DMS53 treated with DMSO at 0.1 percent for 48 hours (cell line): Measurements from ENCODE around the gene CHCHD3.
"Not testable (repeated sequence)": the region's sequence is repeated elsewhere in the genome, so short reads cannot be mapped to it uniquely, and the experiment has no call there.

Experiments
- DNase-seq: peaks from one replicate; lab custom pipeline; 2025; ENCODE audit not compliant: unreplicated experiment; lab: John Stamatoyannopoulos, UW

Gene CHCHD3

DNA sequence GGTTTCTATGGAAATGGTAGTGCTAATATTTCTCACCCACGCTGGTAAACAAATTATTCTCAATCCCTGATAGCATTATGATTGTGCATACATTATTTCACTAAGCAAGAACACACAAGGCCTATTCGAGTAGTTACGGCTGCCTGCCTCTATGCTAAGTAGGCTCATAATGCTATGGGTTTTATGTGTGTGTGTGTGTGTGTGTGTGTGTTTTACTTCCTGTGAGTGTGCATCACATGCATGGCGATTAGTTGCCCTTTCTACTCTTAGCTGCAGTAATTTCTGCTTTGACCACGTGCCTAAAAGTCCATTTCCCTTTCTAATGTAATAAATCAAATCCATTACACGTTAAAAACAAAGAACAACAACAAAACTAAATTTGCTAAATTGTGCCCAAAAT, 117.0 kb downstream of the CHCHD3 start:
- no peak for DNase-seq

DNA sequence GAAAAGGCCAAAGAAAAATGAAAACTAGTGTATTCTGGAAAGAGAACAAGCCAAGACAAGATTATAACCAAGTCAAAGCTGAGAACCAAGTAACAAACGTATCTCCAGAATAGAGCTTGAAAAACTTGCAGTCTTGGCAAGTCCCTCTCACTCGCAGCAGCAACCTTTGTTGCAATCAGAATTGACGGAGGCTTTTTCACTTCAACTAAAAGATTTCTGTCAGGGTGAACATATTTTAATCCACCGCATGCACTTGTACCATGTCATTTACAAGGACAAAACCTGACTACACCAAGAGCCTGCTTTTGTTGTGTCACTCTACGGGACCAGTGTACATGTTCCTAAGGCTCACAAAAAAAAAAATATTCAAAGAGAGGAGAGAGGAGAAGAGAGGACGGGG, 122.0 kb downstream of the CHCHD3 start:
- no peak for DNase-seq

DNA sequence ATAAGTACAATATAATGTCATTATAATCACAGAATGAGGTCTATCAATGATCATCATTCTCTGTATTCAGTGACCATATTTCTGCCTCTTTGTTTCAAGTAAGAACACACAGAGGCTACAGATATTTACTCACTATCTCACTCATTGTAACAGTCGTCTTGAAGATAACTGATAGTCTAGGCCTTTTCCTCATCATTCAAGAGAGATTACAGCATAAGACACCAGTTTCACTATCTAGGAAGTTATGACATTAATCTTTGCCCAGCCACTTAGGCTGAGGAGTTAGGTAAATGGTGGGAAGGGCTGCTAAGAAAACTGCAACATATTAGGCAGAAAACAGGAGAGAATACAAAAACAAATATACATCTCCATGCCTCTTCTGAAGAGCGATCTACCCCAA, 125.3 kb downstream of the CHCHD3 start:
- DNase-seq = no peak

DNA sequence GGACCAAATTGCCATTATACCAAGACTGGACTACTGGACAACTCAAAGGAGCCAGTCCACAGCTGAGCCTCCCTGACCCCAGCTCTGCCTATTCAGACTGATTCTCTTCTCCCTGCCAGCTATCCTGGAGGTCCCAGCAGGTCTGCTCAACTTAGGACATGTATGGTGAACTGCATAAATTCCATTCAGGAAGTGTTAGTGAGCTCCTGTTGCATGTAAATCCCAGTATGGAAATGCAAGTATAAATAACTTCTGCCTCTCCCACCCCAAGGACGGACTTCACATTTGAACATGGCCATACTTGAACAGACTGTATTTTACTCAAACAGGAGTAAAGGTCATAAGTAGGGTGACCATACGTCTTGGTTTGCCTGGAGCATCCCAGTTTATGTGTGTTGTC, 128.4 kb downstream of the CHCHD3 start:
- no peak for DNase-seq

DNA sequence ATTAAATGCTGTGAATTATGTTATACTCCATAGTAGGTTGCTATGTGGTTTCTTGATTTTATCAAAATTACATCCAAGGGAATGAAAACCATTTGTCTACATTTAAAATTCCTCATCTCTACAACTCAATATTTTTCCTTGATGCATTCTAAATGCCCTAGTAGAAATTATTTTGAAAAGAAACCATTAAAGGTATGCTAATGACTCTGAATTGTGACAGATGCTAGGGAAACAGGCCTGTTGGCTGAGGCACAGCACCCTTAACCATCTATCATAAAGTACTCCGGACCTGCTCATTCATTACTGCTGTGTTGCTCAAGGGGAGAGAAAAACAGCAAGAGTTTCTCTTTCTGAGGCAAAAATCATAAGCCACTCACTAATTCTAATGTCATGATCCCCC, 131.2 kb downstream of the CHCHD3 start:
- no peak for DNase-seq

DNA sequence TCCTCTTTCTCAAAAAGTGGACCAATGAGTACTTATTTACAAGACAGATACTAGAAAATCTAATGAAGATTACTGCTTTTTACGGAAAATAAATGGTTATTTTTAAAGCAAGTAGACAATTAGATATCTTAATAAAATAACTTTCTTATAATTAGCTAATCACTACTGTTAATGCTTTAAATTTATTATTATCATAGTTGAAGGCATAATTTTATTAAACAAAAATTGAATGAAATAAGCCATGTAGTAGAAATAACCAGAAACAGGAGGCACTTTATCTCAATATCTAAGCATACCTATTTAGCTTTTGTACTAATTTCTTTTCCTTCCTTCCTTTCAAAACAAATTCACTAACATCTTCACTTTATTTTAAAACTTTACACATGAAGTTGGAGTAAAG, 134.9 kb downstream of the CHCHD3 start:
- no peak for DNase-seq

DNA sequence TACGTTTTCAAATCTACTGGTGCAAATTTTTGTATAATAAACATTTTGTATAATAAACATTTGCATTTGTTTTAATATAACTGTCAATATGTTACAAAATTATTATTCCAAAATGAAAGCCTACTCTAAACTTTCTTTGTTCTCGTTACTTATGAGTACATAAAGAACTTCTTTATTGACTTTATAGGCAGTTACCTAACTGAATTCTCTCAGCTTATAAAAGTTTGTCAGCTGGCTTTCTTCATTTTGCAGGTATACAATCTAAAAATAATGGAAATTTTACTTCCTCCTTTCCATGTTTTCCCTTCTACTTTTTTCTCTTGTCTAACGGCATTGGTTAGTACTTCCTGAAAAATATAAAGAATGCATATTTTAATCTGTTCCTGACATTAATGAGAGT, 137.1 kb downstream of the CHCHD3 start:
- no peak for DNase-seq

DNA sequence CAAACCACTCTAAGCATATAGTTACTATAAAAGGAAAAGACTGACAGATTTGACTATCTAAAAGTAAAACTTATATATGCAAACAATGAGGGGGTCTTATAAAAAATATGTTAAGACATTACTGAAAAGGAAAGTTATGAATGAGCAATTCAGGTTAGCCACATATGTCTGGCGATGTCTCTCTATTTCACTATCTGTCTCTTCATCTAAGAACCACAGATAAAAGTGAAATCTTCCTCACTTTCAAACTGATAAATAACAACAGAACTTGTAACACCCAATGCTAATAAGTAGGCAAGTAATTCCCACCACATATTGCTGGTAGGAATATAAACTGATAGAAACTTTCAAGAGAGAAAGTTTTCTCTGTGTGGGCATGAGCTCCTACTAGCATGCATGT, 138.2 kb downstream of the CHCHD3 start:
- no peak for DNase-seq

DNA sequence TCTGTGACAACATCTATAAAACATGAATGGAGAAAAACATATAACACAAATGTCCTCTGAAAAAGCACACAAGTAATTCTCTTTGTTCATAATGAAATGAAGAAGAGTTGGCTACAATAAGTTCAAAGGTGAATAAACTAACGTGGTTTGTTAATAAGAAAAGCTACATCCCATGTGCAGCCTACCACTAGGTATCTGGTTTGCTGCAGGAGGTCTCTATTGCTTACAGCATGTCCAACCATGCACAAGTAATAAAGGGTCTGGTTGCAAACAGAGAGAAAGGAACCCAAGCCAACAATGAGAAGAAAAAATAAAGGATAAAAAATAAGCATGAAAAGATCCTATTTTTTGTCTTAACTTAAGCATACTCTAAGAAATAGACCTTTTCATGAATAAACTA, 139.2 kb downstream of the CHCHD3 start:
- DNase-seq = no peak

DNA sequence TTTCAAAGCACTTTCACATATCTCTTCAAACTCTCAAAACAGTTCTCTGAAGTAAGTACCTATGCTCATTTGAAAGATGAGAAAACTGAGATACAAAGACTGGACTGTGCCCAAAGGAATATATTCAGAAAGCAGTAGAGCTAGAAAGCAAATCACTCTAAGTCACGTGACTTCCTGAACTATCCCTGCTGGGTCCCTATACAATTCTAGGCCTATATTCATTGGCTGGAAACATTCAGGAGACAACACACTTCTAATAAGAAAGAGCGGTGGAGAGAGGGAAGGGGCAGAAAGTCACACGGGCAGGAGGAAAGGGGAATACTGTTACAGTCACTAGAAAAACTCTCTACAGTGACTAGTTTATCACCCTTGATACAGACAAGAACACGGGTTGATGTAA, 140.0 kb downstream of the CHCHD3 start:
- no peak for DNase-seq

DNA sequence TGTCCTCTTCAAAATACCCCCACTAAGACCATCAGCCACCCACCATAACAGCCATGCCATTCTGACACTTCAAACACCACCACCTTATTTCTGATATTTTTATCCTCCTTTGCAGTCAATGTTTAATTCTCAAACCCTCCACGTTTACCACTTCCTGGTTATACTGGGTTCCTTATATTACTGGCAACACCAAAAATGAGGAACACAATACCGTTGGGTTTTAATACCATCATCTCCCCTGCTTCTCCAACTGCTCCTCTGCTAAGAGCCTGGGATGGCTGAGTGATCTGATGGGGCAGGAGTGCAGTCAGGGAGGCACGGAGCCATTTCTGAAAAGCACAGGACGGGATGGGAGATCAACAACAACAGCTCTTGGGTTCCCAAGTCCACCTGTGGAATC, 140.5 kb downstream of the CHCHD3 start:
- DNase-seq = no peak

DNA sequence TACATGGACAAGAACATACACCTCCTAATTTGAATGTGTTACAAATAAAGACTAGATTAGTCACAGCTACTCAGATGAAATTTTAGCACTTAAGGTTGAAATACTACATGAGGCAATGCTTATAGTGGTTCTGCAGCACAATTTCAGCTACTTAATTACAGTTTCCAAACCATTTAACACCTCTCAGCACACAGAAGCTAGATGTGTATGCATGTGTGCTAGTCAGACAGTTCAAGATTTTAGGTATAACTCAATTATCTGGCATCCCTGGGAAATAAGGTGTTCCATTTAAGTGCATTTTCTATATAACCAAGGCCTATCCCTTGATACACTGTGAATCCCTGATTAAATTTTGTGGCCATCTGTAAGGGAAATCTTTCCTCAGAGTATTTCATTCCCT, 141.8 kb downstream of the CHCHD3 start:
- no peak for DNase-seq

DNA sequence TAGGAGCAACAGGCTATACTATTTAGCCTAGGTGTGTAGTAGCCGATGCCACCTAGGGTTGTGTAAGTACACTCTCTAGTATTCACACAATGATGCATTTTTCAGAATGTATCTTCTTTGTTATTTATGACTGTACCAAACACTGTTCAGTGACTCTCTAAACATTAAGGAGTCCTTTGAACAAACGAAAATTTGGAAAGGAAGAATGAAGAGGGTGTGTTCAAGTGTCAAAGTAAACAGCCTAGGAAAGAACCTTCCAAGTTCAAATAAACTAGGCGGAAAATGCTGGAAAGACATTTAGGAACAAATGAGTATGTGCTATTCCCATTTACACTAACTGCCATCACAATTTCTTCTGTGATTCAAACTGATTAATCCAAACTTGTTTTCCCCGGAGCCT, 142.4 kb downstream of the CHCHD3 start:
- no peak for DNase-seq

DNA sequence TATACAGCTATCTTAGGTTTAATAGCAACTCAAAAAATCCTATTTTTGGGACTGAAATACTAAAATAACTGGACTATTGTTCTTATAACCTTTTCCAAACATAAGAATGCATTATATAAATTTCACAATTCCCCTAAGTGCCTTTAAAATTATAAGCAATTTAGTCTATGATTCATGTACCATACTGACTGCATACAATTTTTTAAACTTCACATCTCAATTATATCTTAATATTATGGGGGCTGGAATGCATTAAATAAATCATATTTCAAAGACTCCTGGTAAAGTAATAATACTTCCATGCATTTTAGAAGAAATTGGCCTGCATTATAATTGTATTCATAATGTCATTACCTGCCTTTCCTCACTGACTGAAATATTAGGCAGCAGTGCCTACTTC, 144.6 kb downstream of the CHCHD3 start:
- DNase-seq = no peak

DNA sequence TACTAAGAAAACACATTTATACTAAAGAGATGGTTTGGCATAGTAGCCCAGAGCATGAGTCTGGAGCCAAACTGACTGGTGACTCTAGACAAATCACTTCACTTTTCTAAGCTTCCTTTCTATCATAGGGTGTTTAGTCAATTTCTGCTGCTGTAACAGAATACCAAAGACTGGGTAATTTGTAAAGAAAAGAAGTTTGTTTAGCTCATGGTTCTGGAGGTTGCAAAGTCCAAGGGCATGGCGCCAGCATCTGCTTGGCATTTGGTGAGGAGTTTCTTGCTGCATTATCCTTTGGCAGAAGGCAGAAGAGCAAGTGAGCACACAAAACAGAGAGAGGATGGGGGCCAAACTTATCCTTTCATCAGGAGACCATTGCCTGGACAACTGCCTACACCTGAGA, 146.3 kb downstream of the CHCHD3 start:
- no peak for DNase-seq

DNA sequence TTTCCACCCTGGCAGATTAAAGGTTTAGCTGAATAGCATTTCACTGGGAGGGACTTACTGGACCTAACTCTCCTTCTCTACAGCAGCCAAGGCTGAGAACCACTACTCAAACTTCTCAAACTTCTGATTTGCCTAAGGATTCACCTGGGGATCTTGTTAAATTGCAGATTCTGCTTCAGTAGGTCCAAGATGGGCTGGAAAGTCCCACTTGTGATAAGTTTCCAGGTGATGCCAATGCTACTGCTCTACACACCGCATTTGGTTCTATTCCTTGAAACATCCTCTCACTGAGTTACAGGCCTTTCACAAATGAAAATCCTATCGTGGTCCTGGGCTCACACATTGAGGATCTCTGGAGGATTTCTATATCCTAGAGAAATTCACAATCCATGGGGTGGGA, 147.9 kb downstream of the CHCHD3 start:
- DNase-seq = no peak

DNA sequence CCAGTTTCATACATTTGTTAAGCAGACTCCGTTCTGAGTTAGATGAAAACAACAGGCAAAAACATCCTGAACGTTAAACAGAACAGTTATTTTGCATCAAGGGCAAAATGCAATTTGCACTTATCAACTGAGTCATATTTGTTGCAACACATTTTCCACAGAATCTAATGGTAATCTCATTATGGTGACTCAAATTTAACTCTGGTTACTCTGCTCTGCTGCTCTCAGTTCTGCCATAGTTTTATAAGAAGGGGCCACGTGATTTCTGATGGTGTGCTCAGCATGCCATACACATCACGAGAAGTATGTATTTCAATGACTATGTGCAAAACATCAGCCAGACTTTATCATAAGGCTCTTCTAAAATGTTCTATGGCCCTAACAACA, 148.8 kb downstream of the CHCHD3 start:
- DNase-seq = no peak

DNA sequence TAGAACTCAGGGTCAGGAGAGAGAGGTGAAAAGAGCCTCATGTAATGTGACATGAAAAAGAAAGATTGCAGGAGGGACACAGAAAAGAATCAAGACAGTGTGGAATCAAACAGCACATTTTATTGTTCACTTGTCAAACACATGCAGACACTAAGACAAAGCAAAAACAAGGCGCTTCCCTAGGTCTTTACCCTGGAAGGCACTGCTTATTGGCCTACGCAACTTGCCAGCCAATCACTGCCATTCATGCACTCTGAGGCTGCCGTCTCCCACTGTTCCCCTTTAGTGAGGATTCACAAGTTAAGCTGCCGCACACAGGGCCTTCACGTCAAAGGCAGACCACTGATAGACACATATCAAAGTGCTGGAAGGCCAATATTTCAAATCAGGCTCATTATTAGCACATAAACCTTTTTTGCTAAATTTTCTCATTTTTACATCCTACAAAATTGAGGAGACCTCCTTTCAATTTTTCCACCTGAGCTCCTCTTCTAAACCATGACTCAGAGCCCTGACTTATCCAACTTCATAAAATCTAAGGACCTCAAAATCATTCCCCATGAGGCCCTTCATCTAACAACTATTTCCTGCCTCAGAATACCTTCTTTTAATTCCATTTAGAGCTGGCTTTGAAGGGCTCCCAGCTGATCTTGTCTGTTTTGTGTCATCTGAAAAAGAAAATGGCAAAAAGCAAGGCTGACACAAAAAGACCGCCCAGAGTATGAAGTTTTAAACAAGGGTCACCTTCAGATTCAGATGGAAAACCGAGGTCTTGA, 149.4 kb downstream of the CHCHD3 start:
- no peak for DNase-seq

DNA sequence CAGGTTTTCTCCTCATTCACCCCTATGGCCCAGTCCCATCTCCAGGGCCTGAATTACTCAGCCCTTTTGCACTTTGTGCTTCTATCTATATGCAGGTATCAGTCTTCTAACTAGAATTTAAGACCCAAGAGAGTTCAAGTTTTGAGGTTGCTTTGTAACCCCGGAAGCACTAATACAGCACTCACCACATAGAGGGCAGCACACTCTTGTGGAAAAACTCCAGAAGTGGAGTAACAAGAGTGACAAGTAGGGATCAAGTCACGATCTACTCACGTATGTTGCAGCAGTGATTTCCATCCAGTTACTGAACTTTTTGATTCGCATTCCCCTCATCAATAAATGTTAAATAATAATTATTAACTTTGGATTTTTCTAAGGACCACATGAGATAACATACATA, 151.0 kb downstream of the CHCHD3 start:
- DNase-seq = no peak

DNA sequence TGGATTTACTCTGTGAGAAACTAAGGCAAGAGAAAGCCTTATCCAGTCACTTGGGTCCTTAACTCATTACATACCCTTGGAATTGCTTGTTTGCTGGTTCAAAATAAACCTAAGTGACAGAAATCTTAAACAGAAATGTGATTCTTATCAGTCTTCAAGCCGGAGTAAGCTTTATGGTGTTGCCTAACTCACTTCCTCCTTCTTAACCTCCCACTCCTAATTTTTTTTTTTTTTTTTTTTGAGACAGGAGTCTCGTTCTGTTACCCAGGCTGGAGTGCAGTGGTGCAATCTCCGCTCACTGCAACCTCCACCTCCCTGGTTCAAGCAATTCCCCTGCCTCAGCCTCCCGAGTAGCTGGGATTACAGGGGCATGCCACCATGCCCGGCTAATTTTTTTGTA, 151.9 kb downstream of the CHCHD3 start:
- not testable (repeated sequence) for DNase-seq

DNA sequence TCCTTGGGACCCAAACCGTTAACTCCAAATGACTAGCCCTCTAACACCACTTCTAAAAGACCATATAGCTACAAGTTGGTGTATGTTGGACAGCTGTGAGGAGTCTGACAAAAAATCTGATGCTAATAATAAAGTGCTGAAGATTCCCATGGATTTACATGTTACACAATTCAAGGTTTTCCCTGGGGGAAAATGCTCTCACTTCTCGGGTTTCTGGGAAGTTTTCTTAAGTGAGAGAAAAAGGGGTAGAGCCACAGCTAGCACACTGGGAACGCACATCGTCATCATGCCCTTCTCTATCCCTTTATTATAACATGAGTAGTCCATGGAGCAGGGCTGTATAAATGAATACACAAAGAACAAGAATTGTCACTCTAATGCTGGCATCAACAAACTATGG, 162.1 kb downstream of the CHCHD3 start:
- DNase-seq = no peak

DNA sequence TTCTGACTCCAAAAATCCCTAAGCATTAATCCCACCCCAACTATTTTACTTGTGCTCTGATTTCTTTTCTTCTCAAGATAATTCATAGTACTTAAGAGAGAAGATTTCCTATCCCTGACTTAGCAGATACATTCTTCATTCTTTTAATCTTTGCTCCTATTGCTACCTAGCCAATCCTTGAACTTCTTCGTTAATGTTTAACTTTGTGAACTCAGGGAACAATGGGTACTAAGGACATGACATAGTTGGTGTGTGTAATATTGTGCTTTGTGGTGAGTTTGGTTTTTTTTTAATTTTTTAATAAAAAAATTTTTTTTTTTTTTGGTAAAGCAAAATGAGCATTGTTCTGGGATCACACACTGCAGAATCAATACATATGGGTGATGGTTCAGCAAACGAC, 166.2 kb downstream of the CHCHD3 start:
- peak; percentile 56 for DNase-seq

DNA sequence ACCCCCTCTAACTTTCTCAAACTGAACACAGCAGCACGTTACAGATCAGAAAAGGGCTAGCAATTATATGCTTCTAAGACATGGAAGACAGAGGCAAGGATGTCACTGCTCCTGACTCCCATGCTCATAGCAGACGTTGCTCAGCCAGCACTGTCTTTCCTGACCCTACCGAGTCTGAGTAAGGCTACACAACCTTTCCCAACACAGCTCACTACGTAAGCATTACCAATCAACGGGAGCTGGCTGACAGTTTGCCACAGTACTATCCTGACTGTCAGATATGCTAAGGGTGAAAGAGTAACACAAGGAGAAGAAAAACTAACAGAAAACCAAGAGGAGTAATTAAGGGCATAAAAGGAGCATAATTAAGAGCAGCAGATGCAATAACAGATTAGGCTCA, 171.2 kb downstream of the CHCHD3 start:
- DNase-seq = no peak
